ENCODE measurements around the gene ZNF521.

The ZNF521 gene

DNA sequence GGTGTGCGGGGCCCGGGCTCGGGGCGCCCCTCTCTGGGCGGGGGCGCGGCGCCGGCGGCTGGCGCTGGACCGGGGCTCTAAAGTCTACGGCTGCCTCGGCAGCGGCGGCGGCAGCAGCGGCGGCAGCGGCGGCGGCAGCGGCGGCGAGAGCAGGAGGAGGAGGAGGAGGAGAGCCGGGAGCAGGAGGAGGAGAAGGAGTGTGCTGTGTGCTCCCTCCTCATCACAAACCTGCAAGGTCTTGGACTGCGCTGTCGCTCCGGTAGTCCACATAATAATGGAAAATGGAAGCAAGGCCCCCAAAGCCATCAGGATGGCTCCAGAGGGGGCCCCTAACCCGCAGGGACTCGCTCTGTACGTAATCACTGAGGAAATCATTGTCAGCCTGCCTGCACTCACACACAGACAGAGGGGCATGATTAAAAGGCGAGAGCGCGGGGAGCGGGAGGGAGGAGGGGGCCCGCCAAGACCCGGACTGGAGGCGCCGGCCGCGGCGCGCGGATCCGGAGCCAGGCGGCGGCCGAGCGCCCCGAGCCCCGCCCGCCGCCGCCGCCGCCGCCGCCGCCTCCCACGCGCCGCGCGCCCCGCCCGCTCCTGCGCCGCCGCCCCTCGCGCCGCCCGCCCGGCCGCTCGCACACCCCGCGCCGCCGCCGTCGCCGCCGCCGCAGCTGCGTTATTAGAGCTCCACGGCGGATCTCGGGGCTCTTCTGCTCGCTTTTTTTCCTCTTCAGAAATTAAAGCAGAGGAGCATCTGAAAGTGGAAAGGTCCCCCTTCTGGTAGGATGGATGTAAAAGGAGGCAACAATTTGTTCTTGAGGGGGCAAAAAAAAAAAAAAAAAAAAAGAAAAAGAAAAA lies at the start of gene ZNF521:
Gene ZNF521, minus strand, starts transcription at position 390 of the 852 bp plus-strand sequence. CDS start 1,220 bp downstream, outside the sequence.
- peak; percentile 77 for DNase-seq (ENCODE audit: low spot score)

DNA sequence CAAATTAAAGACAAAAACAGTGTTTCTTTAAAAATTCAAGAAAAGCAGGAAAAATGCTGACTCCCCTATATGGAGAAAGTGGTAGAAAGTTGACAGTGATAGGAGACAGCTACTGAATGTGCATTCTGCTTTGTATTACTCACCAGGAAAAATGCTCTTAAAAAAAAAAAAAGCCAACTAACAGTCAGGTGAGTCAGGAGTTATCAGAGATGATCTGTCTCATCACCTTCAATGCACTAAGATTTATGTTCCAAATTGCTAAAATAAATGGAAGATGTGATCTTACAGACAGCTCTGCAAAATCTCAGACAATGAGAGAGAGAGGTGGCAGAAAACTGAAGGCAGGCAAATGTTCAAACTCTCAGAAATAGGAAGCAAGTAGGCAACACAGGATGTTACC lies 47.6 kb upstream of the ZNF521 start:
- no peak for DNase-seq (ENCODE audit: low spot score)

DNA sequence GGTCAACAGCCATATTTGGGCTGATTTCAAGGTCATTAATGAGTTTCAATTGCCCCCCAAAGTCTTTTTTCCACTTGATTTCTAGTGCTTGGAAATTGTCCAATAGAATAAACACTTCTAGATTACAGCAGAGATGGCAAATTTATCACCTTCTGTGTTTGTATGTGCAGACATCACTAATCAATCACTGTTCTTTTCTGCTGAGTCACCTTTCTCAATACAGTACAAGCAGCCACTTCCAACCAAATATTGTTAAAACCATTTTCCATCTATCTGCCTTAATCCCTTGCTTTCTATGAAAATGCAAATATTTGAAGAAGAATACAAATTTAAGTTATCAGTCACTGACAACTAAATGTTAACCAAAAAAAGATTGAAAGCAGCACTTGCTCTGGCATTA lies 40.2 kb upstream of the ZNF521 start:
- DNase-seq (ENCODE audit: low spot score), result no peak

DNA sequence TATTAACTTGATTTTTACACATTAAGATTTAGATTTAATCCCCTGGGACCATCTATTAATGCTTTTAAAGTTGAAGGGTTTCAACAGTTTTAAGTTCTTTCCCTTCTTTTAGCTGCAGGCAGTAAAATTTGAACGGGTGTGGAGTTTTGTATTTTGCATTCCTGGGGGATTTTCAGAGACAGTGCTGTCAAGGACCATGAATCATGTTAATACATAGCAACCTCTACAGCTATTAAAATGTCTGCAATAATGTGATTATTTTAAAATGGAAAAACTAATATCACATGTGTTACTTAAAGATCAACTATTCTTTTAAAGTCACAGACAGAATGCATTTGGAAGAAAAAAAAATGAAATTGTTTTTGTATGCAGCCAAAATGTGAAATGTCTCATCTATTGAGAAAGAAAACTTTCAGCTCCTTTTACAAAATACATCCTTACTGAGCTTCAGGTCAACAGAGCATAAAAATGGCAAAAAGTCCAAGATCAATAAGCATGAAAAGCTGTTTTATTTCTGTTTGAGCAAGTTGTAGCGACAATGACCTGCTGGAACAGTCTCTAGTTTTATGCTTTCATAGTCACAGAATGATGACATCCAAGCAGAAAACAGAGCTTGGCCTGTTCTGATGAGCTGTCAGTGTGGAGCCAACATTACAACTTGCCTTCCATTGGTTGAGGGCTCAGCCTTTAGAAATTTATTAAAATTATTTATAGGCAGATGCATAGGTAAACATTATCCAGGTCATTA lies 21.6 kb upstream of the ZNF521 start:
- DNase-seq (ENCODE audit: low spot score), result no peak

DNA sequence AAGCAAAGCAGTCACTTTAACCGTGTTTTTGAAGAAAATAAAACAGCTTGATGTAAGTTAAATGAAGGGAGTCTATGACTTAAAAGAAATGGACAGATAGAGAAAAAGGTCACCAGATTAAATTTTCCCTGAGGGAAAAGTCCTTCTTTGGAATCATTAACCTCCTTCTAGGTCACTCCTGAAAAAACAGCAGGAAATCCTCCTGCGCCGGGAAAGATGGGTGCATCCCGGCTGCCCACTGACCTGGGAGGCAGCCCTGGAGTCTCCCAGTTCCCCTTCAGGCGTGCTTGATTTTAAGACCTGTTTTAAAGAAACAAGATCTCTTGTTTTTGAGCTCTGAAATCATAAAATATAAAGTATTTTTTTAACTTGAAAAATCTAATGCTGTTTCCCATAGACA lies 18.4 kb upstream of the ZNF521 start:
- DNase-seq (ENCODE audit: low spot score), result no peak

DNA sequence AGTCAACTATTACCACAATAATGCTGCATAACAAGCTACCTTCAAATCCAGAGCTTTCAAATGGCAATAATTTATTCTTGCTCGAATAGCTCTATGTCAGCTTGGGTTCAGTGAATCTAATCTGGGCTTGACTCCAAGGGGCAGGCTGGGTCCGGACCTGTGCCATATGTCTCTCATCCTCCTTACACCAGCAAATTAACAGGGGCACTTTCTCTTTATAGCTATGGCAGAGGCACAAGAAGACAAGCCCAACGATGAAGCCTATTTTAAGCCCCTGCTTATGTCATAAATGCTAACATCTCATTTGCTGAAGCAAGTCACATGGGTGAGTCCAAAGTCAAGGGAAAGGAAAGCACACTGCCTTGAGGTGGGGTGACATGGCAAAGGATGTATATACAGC lies 13.3 kb upstream of the ZNF521 start:
- DNase-seq (ENCODE audit: low spot score), result no peak

DNA sequence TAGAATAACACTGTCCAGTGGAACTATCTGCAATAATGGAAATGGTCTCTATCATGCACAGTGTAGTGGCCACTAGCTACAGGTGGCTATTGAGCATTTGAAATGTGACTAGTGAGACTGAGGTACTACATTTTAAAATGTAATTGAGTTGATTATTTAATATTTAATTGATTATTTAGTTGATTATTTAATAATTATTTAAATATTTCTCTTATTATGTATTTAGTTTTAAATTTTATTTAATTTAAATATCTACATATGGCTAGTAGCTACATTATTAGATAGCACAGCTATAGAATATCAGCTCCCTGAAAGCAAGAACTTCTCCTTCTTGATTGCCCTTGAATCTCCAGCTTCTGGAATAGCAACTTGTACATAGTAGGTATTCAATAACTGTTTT lies 12.8 kb upstream of the ZNF521 start:
- DNase-seq (ENCODE audit: low spot score), result no peak

DNA sequence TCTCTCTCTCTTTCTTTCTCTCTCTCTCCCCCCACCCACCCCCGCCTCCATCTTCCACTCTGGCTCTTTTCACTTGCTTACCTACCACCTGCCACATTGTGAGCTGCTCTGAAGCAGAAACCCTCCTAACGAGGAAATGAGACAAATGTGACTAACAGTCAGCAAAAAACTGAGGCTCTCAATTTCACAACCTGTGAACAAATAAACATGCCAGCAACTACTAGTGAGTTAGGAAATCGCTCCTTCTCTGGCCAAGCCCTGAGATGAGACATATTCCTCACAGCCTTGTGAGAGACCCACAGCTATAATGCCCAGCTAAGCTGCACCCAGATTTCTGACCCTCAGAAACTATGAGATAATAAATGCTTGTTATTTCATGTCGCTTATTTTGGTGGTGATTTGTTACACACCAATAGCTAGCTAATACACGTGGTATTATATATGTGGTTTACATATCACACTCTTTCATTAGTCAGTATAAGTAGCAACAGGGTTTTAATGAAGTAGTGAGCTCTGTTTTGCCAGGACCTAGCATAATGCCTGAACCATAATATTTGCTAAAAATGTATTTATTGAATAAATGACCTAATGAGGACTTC lies 8.4 kb upstream of the ZNF521 start:
- DNase-seq (ENCODE audit: low spot score), result no peak

DNA sequence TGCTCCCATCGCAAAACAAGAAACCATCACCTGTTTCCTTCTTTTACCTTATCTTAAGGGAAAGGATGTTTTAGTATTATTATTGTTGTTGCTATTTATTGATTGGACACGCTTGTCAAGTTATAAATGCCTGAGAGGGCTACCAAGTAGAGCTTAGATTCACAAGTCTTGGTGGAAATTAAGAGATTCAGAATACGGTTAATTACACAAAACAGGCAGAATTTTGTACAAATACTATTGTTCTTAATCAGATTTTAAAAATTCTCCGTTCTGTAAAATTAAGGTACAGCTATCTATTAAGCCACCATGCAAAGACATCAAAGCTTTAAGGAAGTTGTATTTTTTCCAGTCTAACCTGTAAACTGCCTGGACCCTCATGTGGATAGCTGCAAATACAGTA lies 1.1 kb upstream of the ZNF521 start:
- no peak for DNase-seq (ENCODE audit: low spot score)

DNA sequence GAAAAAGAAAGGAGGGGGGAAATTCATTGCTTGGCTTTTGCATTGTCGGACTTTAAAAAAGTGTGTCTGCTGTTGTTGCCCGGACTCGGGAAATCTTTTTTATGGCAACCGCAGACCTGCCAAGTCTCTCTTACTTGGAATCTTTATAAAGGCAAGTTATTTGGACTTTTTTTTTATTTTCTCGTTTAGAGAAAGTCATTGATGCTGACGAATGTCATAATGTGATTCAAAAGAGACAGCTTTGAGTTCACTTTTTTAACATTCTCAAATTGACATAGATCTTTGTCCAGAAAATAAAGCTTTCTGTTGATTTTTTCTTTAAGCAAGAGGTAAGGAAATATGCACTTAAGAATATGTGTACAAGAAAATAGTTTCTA lies 651 bp upstream of the ZNF521 start:
- DNase-seq (ENCODE audit: low spot score), result no peak

DNA sequence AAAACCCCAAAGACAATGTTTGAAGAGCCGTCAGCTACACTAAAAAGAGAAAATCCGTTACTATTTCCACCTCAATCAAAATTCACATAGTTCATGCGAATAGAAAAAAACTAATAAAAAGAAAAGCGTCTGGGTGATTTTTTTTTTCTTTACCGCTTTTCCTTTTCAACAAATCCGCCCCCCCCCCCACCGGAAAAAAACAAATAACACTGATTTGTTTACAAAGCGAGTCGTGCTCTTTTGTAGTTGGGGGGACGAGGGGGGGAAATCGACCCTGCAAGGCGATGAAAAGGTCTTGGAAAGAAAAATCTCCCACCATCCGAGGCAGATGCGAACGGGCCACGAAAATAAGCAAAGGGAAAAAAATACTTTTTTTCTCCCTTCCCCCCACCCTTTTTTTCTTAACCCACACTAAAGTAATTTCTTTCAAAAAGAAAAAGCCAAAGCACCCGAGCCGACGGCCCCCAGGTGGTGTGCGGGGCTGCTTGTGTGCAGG lies 638 bp downstream of the ZNF521 start:
- DNase-seq (ENCODE audit: low spot score), result no peak

DNA sequence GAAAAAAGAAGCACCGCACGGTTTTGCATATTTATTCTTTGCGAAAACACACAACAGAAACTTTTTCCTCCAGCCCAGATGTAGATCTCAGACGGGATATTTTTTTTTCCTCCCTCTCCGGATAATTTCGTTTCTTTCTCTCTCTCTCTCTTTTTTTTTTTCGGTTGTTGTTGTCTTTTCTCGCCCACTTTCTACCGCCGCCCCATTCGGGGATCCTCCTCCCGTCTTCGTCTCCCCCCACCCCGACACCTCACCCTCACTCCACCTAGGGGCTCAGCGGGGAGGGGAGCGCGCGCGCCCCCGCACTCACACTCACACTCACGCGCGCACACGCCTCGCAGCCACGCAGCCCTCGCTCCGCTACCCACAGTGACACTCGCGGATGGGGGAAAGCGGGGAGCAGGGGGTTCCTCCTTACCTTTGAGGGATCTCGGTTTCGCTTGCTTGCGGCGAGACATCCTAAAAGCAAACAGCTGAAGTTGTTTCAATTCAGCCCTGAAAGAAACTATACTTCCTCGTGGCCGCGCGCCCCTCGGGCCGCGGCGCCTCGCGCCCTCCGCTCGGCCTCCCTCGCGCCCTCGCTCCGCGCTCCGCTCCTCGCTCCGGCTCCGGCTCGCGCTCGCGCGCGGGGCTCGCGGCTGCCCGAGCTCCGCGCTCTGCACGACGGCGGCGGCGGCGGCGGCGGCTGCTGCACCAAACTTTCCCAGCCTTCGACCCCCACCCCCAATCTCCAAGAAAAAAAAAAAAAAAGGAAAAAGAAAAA lies 1.3 kb downstream of the ZNF521 start:
- DNase-seq (ENCODE audit: low spot score), result peak; percentile 38

DNA sequence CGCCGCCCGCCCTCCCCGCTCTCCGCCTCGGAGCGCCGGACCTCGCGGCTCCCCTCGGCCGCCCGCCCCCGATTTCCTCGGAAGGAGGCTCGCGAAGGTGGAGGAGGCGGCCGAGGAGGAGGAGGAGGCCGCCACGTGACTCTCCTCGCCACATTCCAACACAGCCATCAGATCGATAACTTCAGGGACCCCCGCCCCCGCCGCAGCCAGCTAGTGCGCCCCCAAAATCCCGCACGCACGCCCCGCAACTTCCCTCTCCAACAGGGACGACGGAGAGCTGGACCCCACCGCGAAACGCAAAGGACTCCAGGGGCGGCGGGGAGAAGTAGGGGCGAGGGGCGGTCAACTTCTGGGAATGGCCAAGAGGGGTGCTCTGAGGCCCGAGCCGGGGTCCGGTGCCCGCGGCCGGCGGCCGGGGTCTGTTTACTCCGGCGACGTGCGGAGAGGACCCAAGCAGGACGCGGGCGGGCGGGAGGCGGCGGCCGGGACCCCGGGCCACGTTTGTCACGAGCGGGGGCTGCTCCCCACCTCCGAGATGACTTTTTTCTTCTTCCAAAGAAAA lies 2.0 kb downstream of the ZNF521 start:
- DNase-seq (ENCODE audit: low spot score), result no peak

DNA sequence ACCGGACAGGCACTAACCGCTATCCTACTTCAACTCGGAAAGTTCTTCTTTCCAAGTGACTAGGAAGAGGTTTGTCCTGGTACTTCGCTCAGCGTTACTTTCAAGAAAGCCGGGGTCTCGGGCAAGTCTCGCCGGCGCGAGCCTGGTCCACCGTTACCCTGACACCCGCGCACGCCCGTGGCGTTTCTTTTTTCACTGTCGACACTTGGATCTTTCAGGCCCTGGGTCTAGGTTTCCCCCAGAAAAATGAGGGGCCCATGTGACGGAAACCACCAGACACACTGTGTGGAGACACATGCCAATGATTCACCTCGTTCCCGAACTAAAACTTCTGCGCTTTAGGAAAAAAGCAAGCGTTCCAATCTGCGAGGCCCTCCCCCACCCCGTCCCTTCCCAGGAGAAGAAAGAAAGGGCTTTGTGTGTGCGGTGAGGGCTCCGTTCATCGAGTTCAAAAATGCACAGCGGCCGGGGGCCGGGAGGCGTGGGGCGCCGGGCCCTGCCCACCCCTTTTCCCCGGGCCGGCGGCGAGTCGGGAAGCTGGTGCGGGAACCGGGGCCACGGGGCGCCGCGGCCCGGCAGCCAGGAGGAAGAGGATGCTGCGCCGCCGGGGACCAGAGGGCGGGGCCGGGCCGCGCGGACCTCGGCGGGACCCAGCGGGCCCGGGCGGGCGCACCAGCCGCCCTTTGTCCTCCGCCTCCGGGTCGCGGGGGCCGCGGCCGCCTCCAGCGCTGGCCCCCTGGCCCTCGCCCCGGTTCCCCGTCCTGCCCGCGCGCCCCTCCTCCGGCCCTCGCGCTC lies 2.6 kb downstream of the ZNF521 start:
- DNase-seq (ENCODE audit: low spot score), result peak; percentile 41

DNA sequence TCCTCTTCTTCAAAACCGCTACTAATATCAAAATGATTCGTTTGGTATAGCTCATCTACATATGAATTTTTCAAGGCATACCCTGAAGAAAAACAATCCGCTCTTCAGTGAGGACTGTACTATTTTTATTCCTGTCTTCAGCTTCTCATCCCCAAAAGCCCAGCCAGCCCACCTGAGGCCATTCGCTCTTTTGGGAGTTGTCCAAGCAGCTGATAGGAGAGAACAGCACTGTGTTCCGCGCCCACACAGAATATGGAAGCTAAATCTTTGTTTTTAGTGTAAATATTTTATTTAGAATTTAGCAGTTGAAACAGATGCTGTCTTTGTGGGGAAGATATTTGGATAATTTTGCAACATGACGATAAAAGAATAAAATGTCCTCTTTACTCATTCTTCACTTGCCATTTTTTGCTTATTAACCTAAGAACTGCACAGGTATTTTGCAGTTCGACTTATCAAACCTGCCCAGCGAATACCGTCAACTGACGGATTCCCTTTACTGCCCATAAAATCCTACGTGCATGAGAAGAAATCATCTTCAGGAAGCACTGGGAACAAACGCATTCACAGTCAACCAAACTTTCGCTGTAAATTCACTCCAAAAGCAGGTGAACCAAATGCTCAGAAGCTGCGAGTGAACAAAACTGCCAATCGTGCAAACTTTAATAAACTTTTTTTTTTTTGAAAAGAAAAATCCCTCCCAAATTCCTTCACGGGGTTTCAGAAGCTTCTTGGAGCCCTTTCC lies 3.4 kb downstream of the ZNF521 start:
- no peak for DNase-seq (ENCODE audit: low spot score)

DNA sequence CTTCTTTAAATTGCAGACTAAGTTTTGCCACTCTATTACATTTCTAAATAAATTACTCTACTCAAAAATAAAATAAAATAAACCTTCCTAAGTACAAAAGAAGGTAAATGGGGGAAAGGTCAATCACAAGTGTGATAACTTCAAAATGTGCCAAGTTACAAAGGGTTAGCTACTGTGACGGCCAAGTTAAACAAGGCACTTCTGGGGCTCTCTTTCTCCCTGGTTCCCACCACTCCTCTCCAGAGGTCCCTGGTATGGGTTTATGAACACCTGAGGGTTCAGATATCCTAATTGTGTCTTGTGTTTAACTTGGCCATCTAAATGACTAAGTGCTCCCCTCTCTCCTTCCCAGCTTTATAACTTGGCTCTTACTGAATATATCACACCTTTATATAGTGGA lies 5.4 kb downstream of the ZNF521 start:
- no peak for DNase-seq (ENCODE audit: low spot score)

DNA sequence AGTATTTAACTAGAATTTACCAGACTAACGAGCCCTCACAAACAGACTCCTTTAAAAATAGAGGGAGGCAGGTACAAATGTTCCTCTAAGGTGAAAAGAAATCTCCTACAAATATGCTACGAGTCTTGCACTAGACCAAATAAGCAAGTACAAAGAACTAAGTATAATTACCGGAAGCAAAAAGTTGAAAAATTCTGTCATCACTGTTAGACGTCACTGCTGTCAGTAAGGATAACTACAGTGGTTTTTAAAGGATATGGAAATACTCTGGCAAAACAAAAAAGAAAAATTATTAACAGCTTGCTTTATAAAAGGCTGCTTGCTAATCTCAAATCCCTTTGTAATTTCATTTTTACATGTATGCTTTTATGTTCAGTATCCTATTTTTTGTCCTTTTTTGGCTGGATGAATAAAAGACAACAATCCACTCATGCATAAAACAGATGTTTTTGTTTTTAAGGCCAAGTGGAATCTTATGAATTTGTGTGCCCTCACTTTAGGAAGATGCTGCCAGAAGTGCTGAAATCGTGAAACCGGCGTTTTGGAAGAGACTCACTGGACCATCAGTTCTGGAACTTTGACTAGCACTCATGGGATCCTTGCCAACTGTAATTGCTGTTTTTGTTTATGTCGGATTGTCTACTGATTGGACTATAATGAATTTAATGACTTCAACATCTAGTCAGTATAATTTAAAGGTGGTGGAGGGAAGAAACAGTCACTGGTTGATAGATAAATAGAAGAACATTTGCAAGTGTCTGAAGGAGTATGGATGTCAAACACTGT lies 6.7 kb downstream of the ZNF521 start:
- DNase-seq (ENCODE audit: low spot score), result no peak

DNA sequence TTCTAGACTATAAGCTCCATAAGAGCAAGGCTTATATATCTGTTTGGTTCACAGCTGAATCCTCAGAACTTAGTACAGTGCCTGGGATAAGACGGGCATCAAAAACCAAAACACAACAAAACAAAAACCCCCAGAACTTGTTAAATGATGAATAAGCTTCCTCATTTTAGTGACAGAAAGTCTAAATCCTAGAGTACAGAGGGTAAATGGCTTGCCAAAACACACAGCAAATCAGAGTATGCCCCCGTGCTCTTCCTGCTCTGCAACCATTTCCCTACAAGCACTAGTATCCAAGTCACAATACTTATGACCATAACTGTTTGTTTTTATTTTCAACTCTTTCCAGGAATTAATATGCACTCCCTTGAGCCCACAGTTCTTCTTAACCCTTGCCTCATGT lies 10.1 kb downstream of the ZNF521 start:
- DNase-seq (ENCODE audit: low spot score), result no peak

DNA sequence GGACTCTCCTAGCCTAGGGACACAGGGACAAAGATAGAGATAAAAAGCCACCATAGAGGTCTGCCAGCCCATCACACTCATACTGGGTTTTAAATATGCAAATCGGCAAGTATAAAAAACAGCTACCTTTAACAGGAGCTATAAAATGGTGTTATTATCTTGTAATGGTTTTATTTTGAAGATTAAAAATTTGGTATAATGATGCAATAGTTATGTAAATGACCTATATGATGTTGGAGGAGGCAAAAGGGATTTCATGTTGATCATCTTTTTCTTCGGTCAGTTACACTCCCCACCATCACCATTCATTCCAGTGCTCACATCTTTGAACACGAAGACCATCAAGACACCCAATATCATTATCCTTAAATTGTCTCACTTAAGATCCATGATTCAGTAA lies 11.2 kb downstream of the ZNF521 start:
- DNase-seq (ENCODE audit: low spot score), result no peak

Measured in germinal center (tissue), 1 donor.